ENCODE data around the gene CCDC7. TPM values are rescaled to one million over a fixed set of nuclear protein-coding genes. Genes with fewer than 3 reads are reported as not detected.
"Not testable (repeated sequence)": the region's sequence is repeated elsewhere in the genome, so short reads cannot be mapped to it uniquely, and the experiment has no call there.

Gene CCDC7
- total RNA-seq, 4 donors from 2014 or later: 4.6 to 12.9 (median 5.9) TPM

- no peak for ATAC-seq
- Histone ChIP-seq H3K4me3 (no peak overlapping the region), H3K27ac (no peak overlapping the region), H3K9me3 (no peaks in the 10 kb centered on the region), H3K27me3 (no peaks in the 10 kb centered on the region), H3K36me3 (peaks cover 0 to 6% of the 10 kb centered on the region in 2 donors), H3K4me1 (no peaks in the 10 kb centered on the region)
- no peak for DNase-seq
- intact Hi-C loops (cut with DNase I; ENCODE audit: low total_unique reads): no loop called here
- in situ Hi-C loops (cut with MboI; ENCODE audit: low sequenced_read_pairs in 4 of 4): no loop called here
- TF ChIP-seq, protein P1, sequence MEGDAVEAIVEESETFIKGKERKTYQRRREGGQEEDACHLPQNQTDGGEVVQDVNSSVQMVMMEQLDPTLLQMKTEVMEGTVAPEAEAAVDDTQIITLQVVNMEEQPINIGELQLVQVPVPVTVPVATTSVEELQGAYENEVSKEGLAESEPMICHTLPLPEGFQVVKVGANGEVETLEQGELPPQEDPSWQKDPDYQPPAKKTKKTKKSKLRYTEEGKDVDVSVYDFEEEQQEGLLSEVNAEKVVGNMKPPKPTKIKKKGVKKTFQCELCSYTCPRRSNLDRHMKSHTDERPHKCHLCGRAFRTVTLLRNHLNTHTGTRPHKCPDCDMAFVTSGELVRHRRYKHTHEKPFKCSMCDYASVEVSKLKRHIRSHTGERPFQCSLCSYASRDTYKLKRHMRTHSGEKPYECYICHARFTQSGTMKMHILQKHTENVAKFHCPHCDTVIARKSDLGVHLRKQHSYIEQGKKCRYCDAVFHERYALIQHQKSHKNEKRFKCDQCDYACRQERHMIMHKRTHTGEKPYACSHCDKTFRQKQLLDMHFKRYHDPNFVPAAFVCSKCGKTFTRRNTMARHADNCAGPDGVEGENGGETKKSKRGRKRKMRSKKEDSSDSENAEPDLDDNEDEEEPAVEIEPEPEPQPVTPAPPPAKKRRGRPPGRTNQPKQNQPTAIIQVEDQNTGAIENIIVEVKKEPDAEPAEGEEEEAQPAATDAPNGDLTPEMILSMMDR (IDR thresholded peaks at IDR 0.05 in 4 of 5, conservative IDR thresholded peaks at IDR 0.05 in 1 of 5): no peak
- no peak for TF ChIP-seq POLR2A (IDR thresholded peaks at IDR 0.05)
Observed at GRCh38 chr10:32629910-32630309, 184.0 kb downstream of the CCDC7 start.

DNA sequence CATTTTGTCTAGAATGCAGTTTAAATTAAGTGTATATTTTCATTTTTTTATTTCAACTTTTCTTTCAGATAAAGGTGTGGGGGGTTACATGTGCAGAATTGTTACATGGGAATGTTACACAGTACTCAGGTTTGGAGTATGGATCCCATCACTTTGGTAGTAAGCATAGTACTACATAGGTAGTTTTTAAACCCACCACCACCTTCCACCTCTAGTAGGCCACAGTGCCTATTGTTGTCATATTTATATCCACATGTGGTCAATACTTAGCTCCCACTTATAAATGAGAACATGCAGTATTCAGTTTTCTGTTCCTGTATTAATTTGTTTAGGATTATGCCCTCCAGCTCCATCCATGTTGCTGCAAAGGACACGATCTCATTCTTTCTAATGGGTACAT is 200.6 kb downstream of the CCDC7 start:
- no peak overlapping the region for H3K4me3 ChIP-seq
- DNase-seq (no peak), ATAC-seq (no peak)
- in situ Hi-C loops (cut with MboI; ENCODE audit: low sequenced_read_pairs in 4 of 4): no loop called here
- H3K9me3 ChIP-seq: peaks cover 0 to 5% (median 0%) of the 10 kb centered on the region in 3 donors
- intact Hi-C loops (cut with DNase I; ENCODE audit: low total_unique reads): no loop called here
- H3K27me3 ChIP-seq: no peaks in the 10 kb centered on the region
- no peaks in the 10 kb centered on the region for H3K4me1 ChIP-seq
- TF ChIP-seq, protein P1 (IDR thresholded peaks at IDR 0.05 in 4 of 5, conservative IDR thresholded peaks at IDR 0.05 in 1 of 5): no peak
- TF ChIP-seq POLR2A (IDR thresholded peaks at IDR 0.05): no peak
- H3K36me3 ChIP-seq: no peaks in the 10 kb centered on the region
- no peak overlapping the region for H3K27ac ChIP-seq

DNA sequence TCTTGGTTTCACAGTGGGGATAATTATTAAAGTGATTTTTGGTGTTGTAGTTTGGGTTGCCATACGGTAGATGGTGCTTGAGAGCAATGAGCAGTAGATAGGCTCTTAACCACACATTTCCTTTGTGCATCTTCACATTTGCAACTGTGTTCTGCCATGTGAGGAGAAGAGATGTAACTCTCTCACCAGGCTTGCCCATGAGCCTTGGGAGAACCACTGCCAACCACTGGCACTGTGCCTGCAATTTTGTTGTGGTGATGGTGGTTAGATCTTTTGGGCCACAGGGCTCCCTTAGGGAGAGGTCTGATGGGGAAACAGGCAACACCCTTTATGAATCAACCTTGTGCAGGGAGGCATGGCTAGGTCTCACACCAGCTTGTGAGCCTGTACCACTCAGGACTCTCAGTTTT is 204.3 kb downstream of the CCDC7 start:
- in situ Hi-C loops (cut with MboI; ENCODE audit: low sequenced_read_pairs in 4 of 4): no loop called here
- TF ChIP-seq POLR2A (IDR thresholded peaks at IDR 0.05): no peak
- TF ChIP-seq, protein P1 (IDR thresholded peaks at IDR 0.05 in 4 of 5, conservative IDR thresholded peaks at IDR 0.05 in 1 of 5): no peak
- no peaks in the 10 kb centered on the region for H3K27me3 ChIP-seq
- H3K36me3 ChIP-seq: no peaks in the 10 kb centered on the region
- intact Hi-C loops (cut with DNase I; ENCODE audit: low total_unique reads): no loop called here
- H3K4me1 ChIP-seq: no peaks in the 10 kb centered on the region
- no peak overlapping the region for H3K4me3 ChIP-seq
- peaks cover 0 to 5% (median 0%) of the 10 kb centered on the region in 3 donors for H3K9me3 ChIP-seq
- H3K27ac ChIP-seq: no peak overlapping the region
- DNase-seq: no peak
- ATAC-seq: no peak

DNA sequence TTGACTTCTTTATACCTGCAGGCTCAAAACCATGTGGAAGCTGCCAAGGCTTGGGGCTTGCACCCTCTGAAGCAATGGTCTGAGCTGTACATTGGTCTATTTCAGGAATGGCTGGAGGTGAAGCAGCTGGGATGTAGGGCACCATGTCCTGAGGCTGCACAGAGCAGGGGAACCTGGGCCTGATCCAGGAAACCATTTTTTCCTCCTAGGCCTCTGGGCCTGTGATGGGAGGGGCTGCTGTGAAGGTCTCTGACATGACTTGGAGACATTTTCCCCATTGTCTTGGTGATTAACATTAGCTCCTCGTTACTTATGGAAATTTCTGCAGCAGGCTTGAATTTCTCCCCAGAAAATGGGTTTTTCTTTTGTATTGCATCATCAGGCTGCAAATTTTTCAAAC is 211.5 kb downstream of the CCDC7 start:
- H3K36me3 ChIP-seq; intact Hi-C loops (cut with DNase I; ENCODE audit: low total_unique reads); H3K27ac ChIP-seq; ATAC-seq; H3K27me3 ChIP-seq; DNase-seq; H3K4me1 ChIP-seq; H3K9me3 ChIP-seq; in situ Hi-C loops (cut with MboI; ENCODE audit: low sequenced_read_pairs in 4 of 4); H3K4me3 ChIP-seq: not testable (repeated sequence)

DNA sequence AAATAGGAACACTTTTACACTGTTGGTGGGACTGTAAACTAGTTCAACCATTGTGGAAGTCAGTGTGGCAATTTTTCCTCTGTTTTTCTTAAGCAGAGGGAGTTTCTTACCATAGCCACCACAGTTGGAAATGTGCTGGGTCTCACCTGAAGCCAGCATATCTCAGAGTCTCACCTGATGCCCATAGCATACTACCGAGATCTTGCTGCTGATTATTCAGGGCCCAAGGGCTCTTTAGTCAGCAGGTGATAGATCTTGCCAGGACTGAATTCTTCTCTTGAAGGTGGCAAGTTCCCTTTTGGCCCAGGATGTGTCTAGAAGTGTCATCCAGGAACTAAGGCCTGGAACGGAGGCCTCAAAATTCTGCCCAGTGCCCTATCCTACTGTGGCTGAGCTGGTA is 215.4 kb downstream of the CCDC7 start:
- in situ Hi-C loops (cut with MboI; ENCODE audit: low sequenced_read_pairs in 4 of 4) (no loop called here), intact Hi-C loops (cut with DNase I; ENCODE audit: low total_unique reads) (no loop called here)
- no peaks in the 10 kb centered on the region for H3K27me3 ChIP-seq
- no peaks in the 10 kb centered on the region for H3K9me3 ChIP-seq
- no peaks in the 10 kb centered on the region for H3K4me1 ChIP-seq
- H3K36me3 ChIP-seq: no peaks in the 10 kb centered on the region
- TF ChIP-seq, protein P1 (IDR thresholded peaks at IDR 0.05 in 4 of 5, conservative IDR thresholded peaks at IDR 0.05 in 1 of 5): no peak
- TF ChIP-seq POLR2A (IDR thresholded peaks at IDR 0.05): no peak
- DNase-seq (no peak), ATAC-seq (no peak)
- H3K27ac ChIP-seq: no peak overlapping the region
- no peak overlapping the region for H3K4me3 ChIP-seq
